PC-9 (cell line): ENCODE results near the gene NAP1L5.

Experiments used
- EZH2 ChIP-seq: fragments of 200-600 bp; sonication (generic); IDR thresholded peaks from 2 replicates; pipeline ENCODE4 v1.8.0; 2017; ENCODE audit warnings: antibody characterized with exemption, low read depth
- TF ChIP-seq, protein P1 (sequence below): fragments of 200-600 bp; sonication (generic); conservative IDR thresholded peaks from 2 replicates; pipeline ENCODE4 v1.6.1; 2017; ENCODE audit warnings: mixed run types, antibody characterized with exemption, mild to moderate bottlenecking, moderate library complexity

DNA sequence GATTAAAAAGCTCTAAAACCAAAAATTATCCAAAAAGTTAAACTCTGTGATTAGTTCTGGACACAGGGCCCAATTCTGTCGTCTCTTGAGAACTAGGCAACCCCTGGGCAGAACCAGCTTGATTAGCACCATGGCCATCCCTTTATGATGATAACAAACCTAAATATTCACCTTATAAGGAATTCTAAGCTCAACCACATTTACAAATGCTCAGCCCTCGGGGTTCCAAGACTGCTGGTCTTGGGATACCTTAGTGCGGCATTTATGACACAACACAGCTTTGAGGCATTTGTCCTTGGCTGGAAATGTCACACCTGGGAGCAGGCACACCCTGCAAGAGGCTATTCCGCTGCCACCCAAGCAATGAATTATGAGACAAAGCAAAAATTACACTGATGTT, 27.5 kb upstream of the NAP1L5 start:
- TF ChIP-seq EZH2, result no peak
- TF ChIP-seq, protein P1, sequence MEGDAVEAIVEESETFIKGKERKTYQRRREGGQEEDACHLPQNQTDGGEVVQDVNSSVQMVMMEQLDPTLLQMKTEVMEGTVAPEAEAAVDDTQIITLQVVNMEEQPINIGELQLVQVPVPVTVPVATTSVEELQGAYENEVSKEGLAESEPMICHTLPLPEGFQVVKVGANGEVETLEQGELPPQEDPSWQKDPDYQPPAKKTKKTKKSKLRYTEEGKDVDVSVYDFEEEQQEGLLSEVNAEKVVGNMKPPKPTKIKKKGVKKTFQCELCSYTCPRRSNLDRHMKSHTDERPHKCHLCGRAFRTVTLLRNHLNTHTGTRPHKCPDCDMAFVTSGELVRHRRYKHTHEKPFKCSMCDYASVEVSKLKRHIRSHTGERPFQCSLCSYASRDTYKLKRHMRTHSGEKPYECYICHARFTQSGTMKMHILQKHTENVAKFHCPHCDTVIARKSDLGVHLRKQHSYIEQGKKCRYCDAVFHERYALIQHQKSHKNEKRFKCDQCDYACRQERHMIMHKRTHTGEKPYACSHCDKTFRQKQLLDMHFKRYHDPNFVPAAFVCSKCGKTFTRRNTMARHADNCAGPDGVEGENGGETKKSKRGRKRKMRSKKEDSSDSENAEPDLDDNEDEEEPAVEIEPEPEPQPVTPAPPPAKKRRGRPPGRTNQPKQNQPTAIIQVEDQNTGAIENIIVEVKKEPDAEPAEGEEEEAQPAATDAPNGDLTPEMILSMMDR, result no peak
